Hair follicle dermal papilla cell (primary cell): ENCODE results near the gene OR4C46. TPM values are rescaled to one million over a fixed set of nuclear protein-coding genes. Genes with fewer than 3 reads are reported as not detected.

Source experiments
- total RNA-seq: library from RNA; depleted of rRNA; stranded (reverse); fragments of >200 nt; gene quantifications from 2 replicates; pipeline ENCODE4 v1.2.3, GENCODE V29; 2012

Gene OR4C46
- total RNA-seq = not detected in 2 replicates

GRCh38 chr11:54603898-54604297, at the start of gene OR4C46:
TSS of gene OR4C46 (minus strand) at chr11:54603998. CDS start at chr11:54603998, 0 bp downstream.

Other genes starting within 250 kb of the OR4C46 start
- not detected in 2 replicates for gene OR4A5, start 102.8 kb upstream of the OR4C46 start, total RNA-seq